Small intestine (tissue), 7 donors: ENCODE data around the gene ALG12. TPM values are rescaled to one million over a fixed set of nuclear protein-coding genes. Genes with fewer than 3 reads are reported as not detected.

ENCODE experiments used
- DNase-seq, 2 donors: peaks; one replicate each; pipeline versions ENCODE4 v3.0.0 to v3.0.0-alpha.2; 2013
- FAIRE-seq: peaks from 2 replicates; lab custom pipeline; 2012; peaks lifted over from hg19 to GRCh38; lab: Jason Lieb, UNC
- H3K27ac ChIP-seq, 3 donors: one replicate each; pipeline ENCODE4 v1.5.1; 2013; ENCODE audit warnings: low read length in 2 of 3, mild to moderate bottlenecking in 2 of 3, control low read depth in 1 of 3, inconsistent platforms in 1 of 3, low read depth in 1 of 3, moderate library complexity in 1 of 3
- H3K27me3 ChIP-seq, 3 donors: one replicate each; pipeline ENCODE4 v1.6.1; 2013; ENCODE audit warnings: low read length in 3 of 3, inconsistent platforms in 1 of 3; ENCODE audit not compliant: control insufficient read depth in 3 of 3, insufficient read depth in 3 of 3
- H3K36me3 ChIP-seq, 3 donors: one replicate each; pipeline ENCODE4 v1.6.1; 2013; ENCODE audit warnings: low read length in 3 of 3, inconsistent platforms in 1 of 3, low read depth in 1 of 3, mild to moderate bottlenecking in 1 of 3, moderate library complexity in 1 of 3; ENCODE audit not compliant: control insufficient read depth in 3 of 3, insufficient read depth in 2 of 3
- H3K4me1 ChIP-seq, 3 donors: one replicate each; pipeline ENCODE4 v1.6.1; 2013; ENCODE audit warnings: low read length in 2 of 3, inconsistent platforms in 1 of 3, low read depth in 1 of 3, mild to moderate bottlenecking in 1 of 3, moderate library complexity in 1 of 3; ENCODE audit not compliant: control insufficient read depth in 3 of 3, insufficient read depth in 2 of 3
- H3K4me3 ChIP-seq, 3 donors: one replicate each; pipeline ENCODE4 v1.5.1; 2013; ENCODE audit warnings: low read length in 3 of 3, control low read depth in 1 of 3, inconsistent platforms in 1 of 3, low read depth in 1 of 3, mild to moderate bottlenecking in 1 of 3, moderate library complexity in 1 of 3
- H3K9me3 ChIP-seq, 2 donors: one replicate each; pipeline ENCODE4 v1.6.1; 2013; ENCODE audit warnings: low read depth in 1 of 2, low read length in 1 of 2; ENCODE audit not compliant: control insufficient read depth in 2 of 2, insufficient read depth in 1 of 2
- WGBS, 3 donors: extraction: QIAGEN DNeasy Blood & Tissue Kit; methylation state at CpG; one replicate each; pipeline ENCODE4 v1.1.7; 2013; 5-methylcytosine and 5-hydroxymethylcytosine counted together
- polyA plus RNA-seq, 4 donors: library from polyadenylated mRNA; stranded (reverse) in 3 of 4; unstranded in 1 of 4; fragments of 200-250 nt in 3 of 4; fragments of 120-200 nt in 1 of 4; gene quantifications; one replicate each; pipeline versions ENCODE4 v1.2.1 to v1.2.3, GENCODE V29; 2013
- donor health status: healthy with polysubstance abuse.
- donor health status: control.
- donor health status: control.
- donor health status: Bipolar disorder and iron deficiency.
- donor health status: healthy.

ALG12 gene
- polyA plus RNA-seq, 4 donors: 9.4 to 31.6 (median 12.4) TPM

GRCh38 chr22:49892226-49892899 is 25.9 kb downstream of the ALG12 start:
- FAIRE-seq (no peak), DNase-seq (no peak)
- H3K9me3 ChIP-seq: peaks cover 0 to 39% of the 10 kb centered on the region in 2 donors
- no peaks in the 10 kb centered on the region for H3K27me3 ChIP-seq
- no peaks in the 10 kb centered on the region for H3K4me1 ChIP-seq
- H3K4me3 ChIP-seq: no peak overlapping the region
- 95 to 97% (median 96%) methylated on average over 4 of the region's 4 CpGs for WGBS, 3 donors
- peaks cover 0 to 23% (median 6%) of the 10 kb centered on the region in 3 donors for H3K36me3 ChIP-seq
- no peak overlapping the region for H3K27ac ChIP-seq

GRCh38 chr22:49889071-49889470 is 29.2 kb downstream of the ALG12 start:
- peaks cover 11 to 49% (median 15%) of the 10 kb centered on the region in 3 donors for H3K36me3 ChIP-seq
- WGBS, 3 donors: 91 to 99% (median 96%) methylated on average over 5 of the region's 5 CpGs
- H3K27me3 ChIP-seq: no peaks in the 10 kb centered on the region

GRCh38 chr22:49887702-49888101 is 30.5 kb downstream of the ALG12 start:
- FAIRE-seq (no peak), DNase-seq (no peak)
- peaks cover 0 to 71% of the 10 kb centered on the region in 2 donors for H3K9me3 ChIP-seq
- 96 to 99% (median 97%) methylated on average over 9 of the region's 9 CpGs for WGBS, 3 donors
- H3K36me3 ChIP-seq: peaks cover 15 to 54% (median 15%) of the 10 kb centered on the region in 3 donors
- no peak overlapping the region for H3K27ac ChIP-seq
- no peaks in the 10 kb centered on the region for H3K27me3 ChIP-seq
- no peak overlapping the region for H3K4me3 ChIP-seq
- H3K4me1 ChIP-seq: no peaks in the 10 kb centered on the region

More at GRCh38 chr22:49889071-49889470, 29.2 kb downstream of the ALG12 start:
- no peaks in the 10 kb centered on the region for H3K4me1 ChIP-seq
- FAIRE-seq (no peak), DNase-seq (no peak)
- no peak overlapping the region for H3K27ac ChIP-seq
- H3K4me3 ChIP-seq: no peak overlapping the region
- H3K9me3 ChIP-seq: peaks cover 0 to 63% of the 10 kb centered on the region in 2 donors

GRCh38 chr22:49887064-49887451 is 31.2 kb downstream of the ALG12 start:
- no peak overlapping the region for H3K27ac ChIP-seq
- peaks cover 15 to 51% (median 15%) of the 10 kb centered on the region in 3 donors for H3K36me3 ChIP-seq
- FAIRE-seq (no peak), DNase-seq (no peak)
- H3K27me3 ChIP-seq: no peaks in the 10 kb centered on the region
- H3K4me3 ChIP-seq: no peak overlapping the region
- peaks cover 0 to 74% of the 10 kb centered on the region in 2 donors for H3K9me3 ChIP-seq
- WGBS, 3 donors: 94 to 97% (median 95%) methylated on average over 14 of the region's 14 CpGs
- no peaks in the 10 kb centered on the region for H3K4me1 ChIP-seq

- Histone ChIP-seq H3K36me3 (peaks cover 15 to 53% (median 17%) of the 10 kb centered on the region in 3 donors), H3K27ac (no peak overlapping the region), H3K27me3 (no peaks in the 10 kb centered on the region), H3K4me1 (no peaks in the 10 kb centered on the region), H3K4me3 (no peak overlapping the region), H3K9me3 (peaks cover 0 to 80% of the 10 kb centered on the region in 2 donors)
- DNase-seq (no peak), FAIRE-seq (no peak)
- 96 to 98% (median 97%) methylated on average over 41 of the region's 41 CpGs for WGBS, 3 donors
Measured at GRCh38 chr22:49886346-49887063, 31.7 kb downstream of the ALG12 start.

- Histone ChIP-seq H3K4me3 (no peak overlapping the region), H3K27me3 (no peaks in the 10 kb centered on the region), H3K27ac (no peak overlapping the region), H3K36me3 (peaks cover 15 to 56% (median 17%) of the 10 kb centered on the region in 3 donors), H3K9me3 (peaks cover 0 to 82% of the 10 kb centered on the region in 2 donors), H3K4me1 (no peaks in the 10 kb centered on the region)
- DNase-seq (no peak), FAIRE-seq (no peak)
- 97 to 99% (median 98%) methylated on average over 35 of the region's 35 CpGs for WGBS, 3 donors
Measured at GRCh38 chr22:49885881-49886280, 32.4 kb downstream of the ALG12 start.

GRCh38 chr22:49885281-49885680 is 33.0 kb downstream of the ALG12 start:
- no peak for FAIRE-seq
- peaks cover 15 to 57% (median 17%) of the 10 kb centered on the region in 3 donors for H3K36me3 ChIP-seq

GRCh38 chr22:49884503-49885260 is 33.6 kb downstream of the ALG12 start:
- H3K4me1 ChIP-seq: peaks cover 0 to 2% (median 0%) of the 10 kb centered on the region in 3 donors
- H3K36me3 ChIP-seq: peaks cover 15 to 59% (median 17%) of the 10 kb centered on the region in 3 donors
- H3K9me3 ChIP-seq: peaks cover 0 to 77% of the 10 kb centered on the region in 2 donors
- H3K27ac ChIP-seq: no peak overlapping the region
- DNase-seq (no peak), FAIRE-seq (no peak)
- H3K27me3 ChIP-seq: no peaks in the 10 kb centered on the region
- no peak overlapping the region for H3K4me3 ChIP-seq
- WGBS, 3 donors: 93 to 95% (median 94%) methylated on average over 31 of the region's 31 CpGs

More at GRCh38 chr22:49885281-49885680, 33.0 kb downstream of the ALG12 start:
- no peak overlapping the region for H3K4me3 ChIP-seq
- H3K4me1 ChIP-seq: peaks cover 0 to under 1% (median 0%) of the 10 kb centered on the region in 3 donors
- no peak overlapping the region for H3K27ac ChIP-seq
- H3K9me3 ChIP-seq: peaks cover 0 to 79% of the 10 kb centered on the region in 2 donors
- H3K27me3 ChIP-seq: no peaks in the 10 kb centered on the region
- 97 to 99% (median 97%) methylated on average over 17 of the region's 17 CpGs for WGBS, 3 donors
- DNase-seq: no peak
